DMS153 (cell line): ENCODE results near the gene UBE2V1.
"Not testable (repeated sequence)": the region's sequence is repeated elsewhere in the genome, so short reads cannot be mapped to it uniquely, and the experiment has no call there.

Experiments
- DNase-seq: peaks from one replicate; lab custom pipeline; 2025; lab: John Stamatoyannopoulos, UW

Gene UBE2V1

GRCh38 chr20:50112512-50113419, at the start of gene UBE2V1:
TSS of gene UBE2V1 (minus strand) at chr20:50113150. CDS start at chr20:50113128, 22 bp downstream.
- DNase-seq: peak; percentile 44

GRCh38 chr20:50161494-50161893, 48.5 kb upstream of the UBE2V1 start:
- DNase-seq: not testable (repeated sequence)

GRCh38 chr20:50153500-50154377, 40.8 kb upstream of the UBE2V1 start, which contains the start of gene PEDS1:
TSS of gene PEDS1 (minus strand) at chr20:50153723. CDS start at chr20:50153637, 86 bp downstream.
- peak; percentile 73 for DNase-seq

- no peak for DNase-seq
Observed at GRCh38 chr20:50153153-50153499, 40.2 kb upstream of the UBE2V1 start.

- DNase-seq: no peak
Observed at GRCh38 chr20:50152394-50153152, 39.6 kb upstream of the UBE2V1 start.

GRCh38 chr20:50151034-50151743, 38.2 kb upstream of the UBE2V1 start:
- DNase-seq: peak; percentile 7

- DNase-seq: no peak
Observed at GRCh38 chr20:50149481-50150254, 36.7 kb upstream of the UBE2V1 start.

- DNase-seq: peak; percentile 44
Observed at GRCh38 chr20:50146732-50147662, 34.0 kb upstream of the UBE2V1 start.

- DNase-seq: no peak
Observed at GRCh38 chr20:50146214-50146613, 33.3 kb upstream of the UBE2V1 start.

- DNase-seq: no peak
Observed at GRCh38 chr20:50145566-50145965, 32.6 kb upstream of the UBE2V1 start.

GRCh38 chr20:50144362-50144761, 31.4 kb upstream of the UBE2V1 start:
- no peak for DNase-seq

- no peak for DNase-seq
Observed at GRCh38 chr20:50142812-50143211, 29.9 kb upstream of the UBE2V1 start.

GRCh38 chr20:50141811-50142561, 29.0 kb upstream of the UBE2V1 start:
- DNase-seq: no peak

GRCh38 chr20:50141018-50141675, 28.2 kb upstream of the UBE2V1 start:
- DNase-seq: no peak

GRCh38 chr20:50140339-50140859, 27.4 kb upstream of the UBE2V1 start:
- DNase-seq: no peak

- DNase-seq: no peak
Observed at GRCh38 chr20:50138479-50139393, 25.8 kb upstream of the UBE2V1 start.

GRCh38 chr20:50138120-50138478, 25.1 kb upstream of the UBE2V1 start:
- no peak for DNase-seq
